Ascending aorta (tissue), 2 donors: ENCODE results near the gene ARHGEF18. TPM values are rescaled to one million over a fixed set of nuclear protein-coding genes. Genes with fewer than 3 reads are reported as not detected.
"Not testable (repeated sequence)": the region's sequence is repeated elsewhere in the genome, so short reads cannot be mapped to it uniquely, and the experiment has no call there.

Experiments
- DNase-seq, 2 donors: peaks; one replicate each; pipeline ENCODE4 v3.0.0-alpha.2; 2019; ENCODE audit warnings: low spot score in 2 of 2
- H3K27ac ChIP-seq, 2 donors: fragments of 200-600 bp; sonication (generic); one replicate each; pipeline ENCODE4 v1.5.1; 2016 to 2017; ENCODE audit warnings: mild to moderate bottlenecking in 1 of 2
- H3K27me3 ChIP-seq: fragments of 200-600 bp; sonication (generic); one replicate; pipeline ENCODE4 v1.5.1; 2017
- H3K36me3 ChIP-seq, 2 donors: fragments of 200-600 bp; sonication (generic); one replicate each; pipeline ENCODE4 v1.5.1; 2016
- H3K4me1 ChIP-seq, 2 donors: fragments of 200-600 bp; sonication (generic); one replicate each; pipeline ENCODE4 v1.5.1; 2016 to 2017; ENCODE audit warnings: mild to moderate bottlenecking in 1 of 2
- H3K4me3 ChIP-seq, 2 donors: fragments of 200-600 bp; sonication (generic); one replicate each; pipeline ENCODE4 v1.5.1; 2016 to 2017; ENCODE audit warnings: mild to moderate bottlenecking in 1 of 2
- H3K9me3 ChIP-seq, 2 donors: fragments of 200-600 bp; sonication (generic); one replicate each; pipeline ENCODE4 v1.5.1; 2016
- CTCF ChIP-seq, 3 experiments: fragments of 200-600 bp in 2 of 3; fragments of 450-650 bp in 1 of 3; sonication (generic) in 2 of 3; IDR thresholded peaks; one replicate each; pipeline ENCODE4 v1.5.1; 2016 to 2019; ENCODE audit warnings: antibody characterized with exemption in 3 of 3, mild to moderate bottlenecking in 1 of 3, moderate library complexity in 1 of 3
- intact Hi-C: fragments of 100-400 bp; cut with DNase I; formaldehyde crosslinking; loops from one replicate; pipeline ENCODE4 v1.15.1; 2023
- total RNA-seq: library from RNA; depleted of rRNA; stranded (reverse); fragments of >200 nt; gene quantifications from one replicate; pipeline ENCODE4 v1.1.0, GENCODE V29; 2016

Gene ARHGEF18
- 31.3 TPM for total RNA-seq

- DNase-seq, result peak in 1 of 2 donors; percentile 64
- H3K4me1 ChIP-seq, result no peaks in the 10 kb centered on the region
- H3K4me3 ChIP-seq, result no peak within 1 kb of the TSS
- H3K27me3 ChIP-seq, result no peaks in the 10 kb centered on the region
- no peaks in the 10 kb centered on the region for H3K36me3 ChIP-seq
- H3K27ac ChIP-seq, result no peak within 1 kb of the TSS
- TF ChIP-seq CTCF (IDR thresholded peaks at IDR 0.05), result no peak
- intact Hi-C loops, result no loop called here
- H3K9me3 ChIP-seq, result peaks cover 0 to 7% of the 10 kb centered on the region in 2 donors
Measured at GRCh38 chr19:7348587-7349230, at the start of gene ARHGEF18. ARHGEF18 (plus strand) TSS chr19:7348937; CDS start chr19:7362891, 13,954 bp downstream.

GRCh38 chr19:7301525-7301924 lies 47.2 kb upstream of the ARHGEF18 start:
- no peak for DNase-seq
- H3K36me3 ChIP-seq, result no peaks in the 10 kb centered on the region
- H3K9me3 ChIP-seq, result no peaks in the 10 kb centered on the region
- H3K4me1 ChIP-seq, result no peaks in the 10 kb centered on the region
- no peak overlapping the region for H3K27ac ChIP-seq
- H3K27me3 ChIP-seq, result no peaks in the 10 kb centered on the region
- TF ChIP-seq CTCF (IDR thresholded peaks at IDR 0.05), result no peak
- intact Hi-C loops, result no loop called here
- no peak overlapping the region for H3K4me3 ChIP-seq

GRCh38 chr19:7303470-7303869 lies 45.3 kb upstream of the ARHGEF18 start:
- no peak overlapping the region for H3K4me3 ChIP-seq

GRCh38 chr19:7304200-7304599 lies 44.5 kb upstream of the ARHGEF18 start:
- Histone ChIP-seq H3K4me1 (no peaks in the 10 kb centered on the region), H3K27ac (no peak overlapping the region), H3K4me3 (no peak overlapping the region), H3K36me3 (no peaks in the 10 kb centered on the region), H3K27me3 (no peaks in the 10 kb centered on the region), H3K9me3 (no peaks in the 10 kb centered on the region)
- no peak for TF ChIP-seq CTCF (IDR thresholded peaks at IDR 0.05)
- intact Hi-C loops, result no loop called here
- no peak for DNase-seq

More at GRCh38 chr19:7303470-7303869, 45.3 kb upstream of the ARHGEF18 start:
- no peaks in the 10 kb centered on the region for H3K4me1 ChIP-seq
- H3K36me3 ChIP-seq, result no peaks in the 10 kb centered on the region
- intact Hi-C loops, result no loop called here
- H3K27me3 ChIP-seq, result no peaks in the 10 kb centered on the region
- no peak overlapping the region for H3K27ac ChIP-seq
- TF ChIP-seq CTCF (IDR thresholded peaks at IDR 0.05), result no peak
- no peak for DNase-seq
- no peaks in the 10 kb centered on the region for H3K9me3 ChIP-seq

GRCh38 chr19:7307590-7308218 lies 41.0 kb upstream of the ARHGEF18 start:
- Histone ChIP-seq H3K27ac (no peak overlapping the region), H3K36me3 (no peaks in the 10 kb centered on the region), H3K4me3 (no peak overlapping the region), H3K27me3 (no peaks in the 10 kb centered on the region), H3K9me3 (no peaks in the 10 kb centered on the region), H3K4me1 (no peaks in the 10 kb centered on the region)
- intact Hi-C loops, result no loop called here
- DNase-seq, result no peak
- no peak for TF ChIP-seq CTCF (IDR thresholded peaks at IDR 0.05)

- H3K4me3 ChIP-seq, DNase-seq, H3K9me3 ChIP-seq, H3K27me3 ChIP-seq, H3K4me1 ChIP-seq, intact Hi-C loops, H3K27ac ChIP-seq, H3K36me3 ChIP-seq: not testable (repeated sequence)
Measured at GRCh38 chr19:7308327-7308726, 40.4 kb upstream of the ARHGEF18 start.
